CD4-positive, alpha-beta T cell treated with Interleukin-2 at 100 ng/mL for 4 hours (primary cell): Measurements from ENCODE around the gene EVA1B.

Source experiments
- DNase-seq: peaks from one replicate; pipeline ENCODE4 v3.0.0-alpha.2; 2020; ENCODE audit warnings: low spot score

EVA1B gene

GRCh38 chr1:36323636-36324352 lies at the start of gene EVA1B:
TSS of gene EVA1B (minus strand) at chr1:36323645. CDS start at chr1:36323037, 608 bp downstream.
- DNase-seq: peak; percentile 32

DNA sequence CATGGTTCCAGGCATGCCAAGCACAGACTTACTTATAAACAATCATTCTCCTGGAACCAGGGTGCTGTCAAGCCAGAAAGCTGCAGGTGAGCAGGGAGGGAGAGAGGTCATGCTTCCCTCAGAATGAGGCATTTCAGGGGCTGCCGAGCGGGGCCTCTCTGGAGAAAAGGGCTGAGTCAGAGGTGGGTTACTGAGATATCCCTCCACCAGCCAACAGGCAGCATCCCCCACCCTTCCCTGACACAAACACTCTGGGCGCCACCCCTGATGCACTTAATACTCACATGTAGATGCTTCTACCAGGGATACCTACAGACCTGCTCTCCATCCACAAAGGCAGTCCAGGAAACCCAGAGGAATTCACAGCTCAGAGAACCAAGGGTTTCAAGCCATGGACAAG lies 49.2 kb upstream of the EVA1B start:
- no peak for DNase-seq

DNA sequence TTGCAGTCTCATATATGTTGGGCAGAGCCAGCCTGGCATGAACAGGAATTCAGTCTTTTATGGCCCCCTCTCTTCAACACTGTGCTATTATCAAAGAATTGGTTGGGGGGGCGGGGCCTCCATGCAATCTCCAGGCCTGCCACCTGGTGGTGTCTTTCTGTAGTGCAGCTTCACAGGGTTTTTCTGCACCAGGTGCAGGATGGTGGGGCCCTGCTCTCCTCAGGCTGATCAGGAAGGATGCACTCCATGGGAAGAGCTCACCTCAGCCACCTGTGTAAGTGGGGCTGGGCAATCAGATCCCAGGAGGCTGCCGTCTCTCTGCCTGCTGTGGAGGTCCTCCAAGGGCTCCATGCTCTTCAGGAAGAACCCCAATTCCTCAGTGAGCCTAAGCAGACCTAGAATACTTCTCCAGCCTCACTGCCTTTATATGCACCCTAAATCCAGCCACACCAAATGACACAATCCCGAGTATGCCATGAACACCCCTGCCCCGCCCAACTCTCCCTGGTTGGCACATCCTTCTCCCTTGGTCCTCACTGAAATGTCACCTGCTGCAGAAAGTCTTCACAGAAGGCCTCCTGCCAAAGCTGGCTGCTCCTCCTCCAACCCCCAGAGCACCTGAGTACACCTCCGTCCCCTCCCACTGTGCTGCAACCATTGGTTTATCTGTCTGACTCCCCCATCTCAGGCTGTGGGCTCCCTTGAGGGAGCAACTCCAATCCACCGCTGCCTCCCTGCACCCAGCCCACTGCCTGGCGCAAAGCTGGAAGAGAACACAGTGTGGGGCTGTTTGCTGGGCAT lies 45.8 kb upstream of the EVA1B start:
- DNase-seq: peak; percentile 85

GRCh38 chr1:36367798-36368197 lies 44.4 kb upstream of the EVA1B start:
- no peak for DNase-seq

DNA sequence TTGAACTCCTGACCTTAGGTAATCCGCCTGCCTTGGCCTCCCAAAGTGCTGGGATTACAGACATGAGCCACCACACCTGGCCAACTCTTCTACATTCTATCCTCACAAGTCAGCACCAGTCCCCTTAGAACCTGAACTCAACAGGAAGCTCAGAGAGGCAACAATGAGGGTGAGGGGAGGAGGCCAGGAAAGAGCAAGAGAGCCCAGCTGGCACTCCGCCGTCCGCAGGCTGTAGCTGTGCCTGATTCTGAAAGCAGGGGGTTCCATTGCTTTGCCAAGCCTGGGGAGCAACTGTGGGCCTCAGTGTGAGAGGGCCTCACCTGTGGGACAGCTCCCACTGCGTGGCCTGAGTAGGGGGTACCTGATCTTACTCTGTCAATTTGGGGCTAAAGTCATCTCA lies 43.6 kb upstream of the EVA1B start:
- DNase-seq: peak; percentile 34

- peak; percentile 55 for DNase-seq
Observed at GRCh38 chr1:36366091-36366661, 42.7 kb upstream of the EVA1B start.

- DNase-seq: no peak
Observed at GRCh38 chr1:36365381-36365780, 41.9 kb upstream of the EVA1B start.

DNA sequence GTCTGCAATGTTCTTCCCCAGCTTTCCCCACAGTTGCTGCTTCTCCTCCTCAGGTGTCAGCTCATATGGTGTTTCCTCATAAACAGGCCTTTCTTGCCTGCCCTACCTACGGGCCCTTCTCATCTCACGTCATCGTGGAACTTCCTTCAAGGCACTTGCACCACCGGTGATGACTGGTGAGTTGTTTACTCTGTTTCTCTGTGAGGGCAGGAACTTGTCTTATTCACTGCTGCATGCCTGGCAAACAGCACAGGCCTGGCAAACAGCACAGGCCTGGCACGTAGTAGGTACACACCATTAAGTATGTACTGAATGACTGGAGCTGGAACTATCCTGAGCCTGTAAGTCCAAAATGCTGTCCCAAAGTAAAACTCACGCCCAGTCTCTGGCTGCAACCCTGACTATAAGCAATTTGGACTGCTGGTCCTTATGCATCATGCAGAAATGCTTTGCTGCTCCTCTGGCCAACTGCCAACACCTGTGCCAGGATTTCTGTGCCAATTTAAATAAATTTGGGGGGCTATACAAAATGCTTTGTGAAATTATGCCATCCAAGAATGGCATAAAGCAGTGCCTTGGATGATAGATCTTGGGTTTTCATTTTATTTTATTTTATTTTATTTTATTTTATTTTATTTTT lies 36.6 kb upstream of the EVA1B start:
- DNase-seq: peak; percentile 43

DNA sequence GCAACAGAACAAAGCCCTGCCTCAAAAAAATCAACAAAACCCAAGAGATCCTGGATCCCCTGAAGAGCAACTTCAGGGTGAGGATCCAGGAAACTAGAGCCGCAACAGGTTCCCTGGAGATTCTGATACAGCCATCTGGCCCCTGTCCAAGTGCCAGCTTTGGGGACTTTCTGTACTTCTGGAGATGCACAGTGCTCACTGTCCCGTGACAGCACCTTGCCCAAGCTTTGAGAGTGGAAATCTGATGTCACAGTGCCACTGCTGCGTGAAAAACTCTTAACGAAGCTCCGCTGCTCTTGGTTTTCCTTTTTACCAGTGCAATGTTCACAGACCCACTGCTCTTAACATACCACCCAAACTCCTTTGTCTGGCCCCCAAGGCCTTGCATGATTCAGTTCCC lies 35.9 kb upstream of the EVA1B start:
- DNase-seq: no peak

DNA sequence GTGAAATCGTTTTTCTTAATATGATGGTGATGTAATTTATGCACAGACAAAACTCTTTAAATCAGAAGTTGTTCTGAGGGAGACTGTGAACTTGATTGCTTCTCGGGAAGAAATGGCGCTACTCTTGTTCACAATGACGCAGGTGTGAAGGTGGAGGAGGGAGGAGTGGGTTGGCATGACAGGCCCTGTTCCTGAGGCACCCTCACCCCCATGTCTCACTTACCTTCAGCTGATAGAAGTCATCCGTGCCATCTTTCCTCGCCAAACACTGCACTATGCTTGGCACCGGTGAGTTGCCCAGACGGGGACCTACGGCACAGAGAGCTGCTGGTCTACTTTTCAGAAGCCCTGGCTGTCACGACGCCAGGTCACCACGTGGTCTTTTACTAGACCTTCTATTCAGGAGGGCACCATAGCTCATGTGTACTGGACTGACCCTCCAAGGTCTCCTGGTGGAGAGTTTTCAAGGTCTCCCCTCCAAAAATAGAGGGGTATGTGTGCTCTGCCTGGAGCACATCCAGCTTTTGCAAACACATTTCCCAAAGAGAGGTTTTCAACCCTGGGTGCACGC lies 35.2 kb upstream of the EVA1B start:
- DNase-seq: no peak

- no peak for DNase-seq
Observed at GRCh38 chr1:36355811-36356210, 32.4 kb upstream of the EVA1B start.

- DNase-seq: no peak
Observed at GRCh38 chr1:36354486-36354885, 31.0 kb upstream of the EVA1B start.

DNA sequence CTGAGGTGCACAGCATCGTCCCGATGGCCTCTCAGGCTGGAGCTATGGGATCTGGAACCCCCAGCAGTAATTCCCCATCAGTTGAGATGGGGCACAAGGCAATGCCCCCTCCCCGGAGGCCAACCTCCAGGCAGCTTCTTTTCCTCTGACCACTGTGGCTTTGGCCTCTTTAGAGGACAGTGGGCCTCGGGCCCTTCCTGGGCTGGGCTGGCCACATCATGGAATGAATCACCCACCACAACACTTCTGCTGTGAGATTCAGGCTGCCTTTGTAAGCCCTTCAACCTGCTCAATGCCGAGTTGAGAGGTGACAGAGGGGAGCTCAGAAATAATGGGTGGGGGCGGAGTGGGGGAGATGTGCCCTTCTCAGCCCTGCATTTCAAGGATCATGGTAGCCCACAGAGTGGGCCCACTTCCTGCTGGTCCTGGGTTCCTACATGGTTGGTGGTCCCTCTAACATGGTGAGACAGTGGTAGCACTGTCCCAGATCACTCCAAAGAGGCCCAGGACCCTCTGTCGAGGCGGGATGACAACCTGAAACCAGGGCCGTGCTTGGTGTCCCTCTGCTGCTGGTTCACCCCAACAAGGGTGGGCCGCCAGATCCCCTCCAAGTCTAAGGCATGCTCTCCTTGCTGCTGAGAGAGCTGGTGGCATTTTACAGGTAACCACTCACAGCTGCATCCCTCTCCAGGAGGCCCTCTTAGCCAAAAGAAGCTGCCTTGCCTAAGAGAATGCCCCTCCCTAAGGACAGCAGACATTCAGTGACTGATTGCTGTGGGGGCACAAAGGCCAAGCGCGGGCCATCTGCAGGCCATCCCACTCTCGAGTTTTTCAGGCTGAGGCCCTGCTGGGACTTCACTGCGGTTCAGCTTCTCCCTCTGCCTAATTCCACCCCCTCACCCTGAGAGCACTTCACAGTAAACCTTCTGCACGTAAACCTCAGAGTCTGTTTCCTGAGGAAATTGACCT lies 29.7 kb upstream of the EVA1B start:
- DNase-seq: no peak

GRCh38 chr1:36352125-36352909 lies 28.9 kb upstream of the EVA1B start:
- no peak for DNase-seq

- DNase-seq: no peak
Observed at GRCh38 chr1:36351227-36351977, 28.0 kb upstream of the EVA1B start.

GRCh38 chr1:36350659-36351226 lies 27.3 kb upstream of the EVA1B start:
- DNase-seq: peak; percentile 57

- no peak for DNase-seq
Observed at GRCh38 chr1:36349839-36350238, 26.4 kb upstream of the EVA1B start.

GRCh38 chr1:36349241-36349671 lies 25.8 kb upstream of the EVA1B start:
- no peak for DNase-seq

GRCh38 chr1:36346741-36347370 lies 23.4 kb upstream of the EVA1B start:
- no peak for DNase-seq
